Neural cell (in vitro differentiated cells): Measurements from ENCODE around the gene PHLDA1. TPM values are rescaled to one million over a fixed set of nuclear protein-coding genes. Genes with fewer than 3 reads are reported as not detected.

Source experiments
- H2AFZ ChIP-seq: fragments of 200-600, 300-800 bp; sonication (generic), shearing (Covaris generic); 2 replicates; pipeline ENCODE4 v1.6.0; 2014; ENCODE audit warnings: low read depth, mild to moderate bottlenecking, antibody characterized with exemption, low read length, moderate library complexity
- H3F3A ChIP-seq: fragments of 200-600 bp; shearing (Covaris generic); 2 replicates; pipeline ENCODE4 v1.6.1; 2016; ENCODE audit warnings: mild to moderate bottlenecking, moderate library complexity, mixed read lengths, antibody characterized with exemption, low read length; ENCODE audit not compliant: insufficient read depth, poor library complexity, severe bottlenecking
- H3K27ac ChIP-seq: fragments of 200-600, 300-800 bp; sonication (generic), shearing (Covaris generic); 2 replicates; pipeline ENCODE4 v1.5.1; 2014; ENCODE audit warnings: mild to moderate bottlenecking, low read length, moderate library complexity
- H3K27me3 ChIP-seq: fragments of 300-800, 200-600 bp; sonication (generic), shearing (Covaris generic); 2 replicates; pipeline ENCODE4 v1.6.0; 2014; ENCODE audit warnings: mild to moderate bottlenecking, low read depth, low read length, moderate library complexity; ENCODE audit not compliant: insufficient read depth
- H3K36me3 ChIP-seq: fragments of 300-800, 200-600 bp; sonication (generic), shearing (Covaris generic); 2 replicates; pipeline ENCODE4 v1.5.1; 2014; ENCODE audit warnings: mild to moderate bottlenecking, antibody characterized with exemption, low read length, moderate library complexity; ENCODE audit not compliant: insufficient read depth
- H3K4me2 ChIP-seq: fragments of 300-800, 200-600 bp; sonication (generic), shearing (Covaris generic); 2 replicates; pipeline ENCODE4 v1.6.0; 2014; ENCODE audit warnings: mild to moderate bottlenecking, low read length
- H3K4me3 ChIP-seq: fragments of 300-800, 200-600 bp; sonication (generic), shearing (Covaris generic); 2 replicates; pipeline ENCODE4 v1.5.1; 2014; ENCODE audit warnings: mild to moderate bottlenecking, low read length, moderate library complexity
- H3K79me2 ChIP-seq: fragments of 200-600 bp; shearing (Covaris generic); replicated peaks from 2 replicates; pipeline ENCODE4 v1.6.0; 2014; ENCODE audit warnings: mild to moderate bottlenecking, low read length, moderate library complexity; ENCODE audit not compliant: insufficient read depth
- H3K9ac ChIP-seq: fragments of 300-800, 200-600 bp; sonication (generic), shearing (Covaris generic); 2 replicates; pipeline ENCODE4 v1.6.1; 2016; ENCODE audit warnings: mild to moderate bottlenecking, low read length, mixed read lengths
- H3K9me2 ChIP-seq: fragments of 200-600 bp; shearing (Covaris generic); 2 replicates; pipeline ENCODE4 v1.6.1; 2016; ENCODE audit warnings: mild to moderate bottlenecking, low read length, mixed read lengths; ENCODE audit not compliant: insufficient read depth
- H3K9me3 ChIP-seq: fragments of 200-600, 300-800 bp; sonication (generic), shearing (Covaris generic); 2 replicates; pipeline ENCODE4 v1.6.1; 2016; ENCODE audit warnings: mild to moderate bottlenecking, mixed run types, low read length, moderate library complexity, mixed read lengths
- H4K20me1 ChIP-seq: fragments of 200-600 bp; shearing (Covaris generic); 2 replicates; pipeline ENCODE4 v1.6.1; 2016; ENCODE audit warnings: mild to moderate bottlenecking, mixed run types; ENCODE audit not compliant: insufficient read depth
- EP300 ChIP-seq: fragments of 450-650 bp; conservative IDR thresholded peaks from 2 replicates; pipeline ENCODE4 v1.6.1; 2014; ENCODE audit warnings: antibody characterized with exemption, mild to moderate bottlenecking, moderate library complexity; ENCODE audit not compliant: poor library complexity, severe bottlenecking
- EZH2 ChIP-seq: fragments of 200-600, 300-800 bp; shearing (Covaris generic), sonication (generic); IDR thresholded peaks from 2 replicates; pipeline ENCODE4 v1.6.1; 2014; ENCODE audit warnings: antibody characterized with exemption, low read length, borderline replicate concordance, mild to moderate bottlenecking; ENCODE audit not compliant: insufficient read depth, poor library complexity, severe bottlenecking
- MXI1 ChIP-seq: fragments of 450-650 bp; conservative IDR thresholded peaks from 2 replicates; pipeline ENCODE4 v1.6.1; 2014; ENCODE audit warnings: antibody characterized with exemption, mild to moderate bottlenecking; ENCODE audit not compliant: poor library complexity, severe bottlenecking
- POLR2AphosphoS5 ChIP-seq: IDR thresholded peaks from 2 replicates; pipeline ENCODE4 v1.6.1; 2012
- RAD21 ChIP-seq: fragments of 450-650 bp; conservative IDR thresholded peaks from 2 replicates; pipeline ENCODE4 v1.6.1; 2014; ENCODE audit warnings: antibody characterized with exemption, mild to moderate bottlenecking, moderate library complexity
- SMC3 ChIP-seq: fragments of 450-650 bp; conservative IDR thresholded peaks from 2 replicates; pipeline ENCODE4 v1.6.1; 2014; ENCODE audit warnings: antibody characterized with exemption, mild to moderate bottlenecking, moderate library complexity; ENCODE audit not compliant: poor library complexity
- TAF1 ChIP-seq: IDR thresholded peaks from 2 replicates; pipeline ENCODE4 v1.6.1; 2012; ENCODE audit warnings: low read depth
- polyA plus RNA-seq: library from polyadenylated mRNA; depleted of rRNA; stranded (reverse); fragments of >200 nt; gene quantifications from 2 replicates; pipeline ENCODE4 v1.2.3, GENCODE V29; 2014
- TF ChIP-seq, protein P1 (sequence below): IDR thresholded peaks from 2 replicates; pipeline ENCODE4 v1.6.1; 2012; ENCODE audit warnings: borderline replicate concordance
- TF ChIP-seq, protein P2 (sequence below): fragments of 450-650 bp; IDR thresholded peaks from 2 replicates; pipeline ENCODE4 v1.5.1; 2014; ENCODE audit warnings: antibody characterized with exemption, mild to moderate bottlenecking, moderate library complexity; ENCODE audit not compliant: poor library complexity, severe bottlenecking

PHLDA1 gene
- polyA plus RNA-seq, 1 donor from 2014 or later: 8.5 TPM

- Histone ChIP-seq H3K27ac (no peak overlapping the region), H3K36me3 (no peaks in the 10 kb centered on the region), H3K4me3 (no peak overlapping the region), H4K20me1 (no peaks in the 10 kb centered on the region), H3K9me2 (no peaks in the 10 kb centered on the region), H2AFZ (no peak overlapping the region), H3K9ac (no peak overlapping the region), H3K79me2 (no peaks in the 10 kb centered on the region), H3K4me2 (no peak overlapping the region), H3K9me3 (no peaks in the 10 kb centered on the region), H3F3A (no peaks in the 10 kb centered on the region), H3K27me3 (no peaks in the 10 kb centered on the region)
- TF ChIP-seq TAF1: no peak
- TF ChIP-seq POLR2AphosphoS5: no peak
- TF ChIP-seq, protein P1, sequence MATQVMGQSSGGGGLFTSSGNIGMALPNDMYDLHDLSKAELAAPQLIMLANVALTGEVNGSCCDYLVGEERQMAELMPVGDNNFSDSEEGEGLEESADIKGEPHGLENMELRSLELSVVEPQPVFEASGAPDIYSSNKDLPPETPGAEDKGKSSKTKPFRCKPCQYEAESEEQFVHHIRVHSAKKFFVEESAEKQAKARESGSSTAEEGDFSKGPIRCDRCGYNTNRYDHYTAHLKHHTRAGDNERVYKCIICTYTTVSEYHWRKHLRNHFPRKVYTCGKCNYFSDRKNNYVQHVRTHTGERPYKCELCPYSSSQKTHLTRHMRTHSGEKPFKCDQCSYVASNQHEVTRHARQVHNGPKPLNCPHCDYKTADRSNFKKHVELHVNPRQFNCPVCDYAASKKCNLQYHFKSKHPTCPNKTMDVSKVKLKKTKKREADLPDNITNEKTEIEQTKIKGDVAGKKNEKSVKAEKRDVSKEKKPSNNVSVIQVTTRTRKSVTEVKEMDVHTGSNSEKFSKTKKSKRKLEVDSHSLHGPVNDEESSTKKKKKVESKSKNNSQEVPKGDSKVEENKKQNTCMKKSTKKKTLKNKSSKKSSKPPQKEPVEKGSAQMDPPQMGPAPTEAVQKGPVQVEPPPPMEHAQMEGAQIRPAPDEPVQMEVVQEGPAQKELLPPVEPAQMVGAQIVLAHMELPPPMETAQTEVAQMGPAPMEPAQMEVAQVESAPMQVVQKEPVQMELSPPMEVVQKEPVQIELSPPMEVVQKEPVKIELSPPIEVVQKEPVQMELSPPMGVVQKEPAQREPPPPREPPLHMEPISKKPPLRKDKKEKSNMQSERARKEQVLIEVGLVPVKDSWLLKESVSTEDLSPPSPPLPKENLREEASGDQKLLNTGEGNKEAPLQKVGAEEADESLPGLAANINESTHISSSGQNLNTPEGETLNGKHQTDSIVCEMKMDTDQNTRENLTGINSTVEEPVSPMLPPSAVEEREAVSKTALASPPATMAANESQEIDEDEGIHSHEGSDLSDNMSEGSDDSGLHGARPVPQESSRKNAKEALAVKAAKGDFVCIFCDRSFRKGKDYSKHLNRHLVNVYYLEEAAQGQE: no peak
- TF ChIP-seq, protein P2, sequence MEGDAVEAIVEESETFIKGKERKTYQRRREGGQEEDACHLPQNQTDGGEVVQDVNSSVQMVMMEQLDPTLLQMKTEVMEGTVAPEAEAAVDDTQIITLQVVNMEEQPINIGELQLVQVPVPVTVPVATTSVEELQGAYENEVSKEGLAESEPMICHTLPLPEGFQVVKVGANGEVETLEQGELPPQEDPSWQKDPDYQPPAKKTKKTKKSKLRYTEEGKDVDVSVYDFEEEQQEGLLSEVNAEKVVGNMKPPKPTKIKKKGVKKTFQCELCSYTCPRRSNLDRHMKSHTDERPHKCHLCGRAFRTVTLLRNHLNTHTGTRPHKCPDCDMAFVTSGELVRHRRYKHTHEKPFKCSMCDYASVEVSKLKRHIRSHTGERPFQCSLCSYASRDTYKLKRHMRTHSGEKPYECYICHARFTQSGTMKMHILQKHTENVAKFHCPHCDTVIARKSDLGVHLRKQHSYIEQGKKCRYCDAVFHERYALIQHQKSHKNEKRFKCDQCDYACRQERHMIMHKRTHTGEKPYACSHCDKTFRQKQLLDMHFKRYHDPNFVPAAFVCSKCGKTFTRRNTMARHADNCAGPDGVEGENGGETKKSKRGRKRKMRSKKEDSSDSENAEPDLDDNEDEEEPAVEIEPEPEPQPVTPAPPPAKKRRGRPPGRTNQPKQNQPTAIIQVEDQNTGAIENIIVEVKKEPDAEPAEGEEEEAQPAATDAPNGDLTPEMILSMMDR: no peak
- no peak for TF ChIP-seq SMC3
- TF ChIP-seq MXI1: no peak
- TF ChIP-seq EP300: no peak
- no peak for TF ChIP-seq EZH2
Observed at GRCh38 chr12:76003355-76003638, 28.3 kb downstream of the PHLDA1 start.

DNA sequence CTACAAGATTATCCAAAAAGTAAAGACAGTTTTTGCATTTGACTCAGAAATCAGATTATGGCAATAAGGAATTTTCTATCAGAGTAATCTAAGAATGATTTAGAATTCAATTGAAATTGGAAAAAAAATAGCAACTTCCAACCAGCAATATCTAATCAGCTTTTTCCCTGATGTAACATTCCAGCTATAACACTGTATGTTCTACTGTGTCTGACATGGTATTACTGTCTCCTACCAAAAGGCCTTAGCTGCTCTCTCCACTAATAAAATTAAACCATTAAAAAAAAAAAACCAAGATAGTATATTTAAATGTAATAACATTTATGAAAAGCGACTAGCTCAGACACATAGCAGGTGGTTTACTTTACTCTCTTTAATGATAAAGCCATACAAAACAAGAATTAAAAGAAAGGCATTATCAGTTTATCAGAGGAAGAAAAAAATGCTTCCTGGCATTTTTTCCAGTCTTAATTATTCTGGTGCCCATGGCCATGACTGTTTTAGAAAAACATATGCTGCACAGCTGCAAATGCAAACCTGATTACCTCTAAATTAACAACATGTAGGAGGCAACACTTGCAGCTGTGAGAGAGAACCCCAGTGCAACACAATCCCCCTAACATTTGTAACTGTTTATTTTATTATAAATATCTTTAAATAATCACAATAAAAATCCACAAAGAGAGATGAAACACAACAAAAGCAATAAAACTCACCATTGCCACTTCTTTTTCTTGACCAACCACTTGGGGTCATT, 28.8 kb downstream of the PHLDA1 start:
- no peaks in the 10 kb centered on the region for H3K9me2 ChIP-seq
- no peak overlapping the region for H3K27ac ChIP-seq
- no peak for TF ChIP-seq EZH2
- TF ChIP-seq EP300: no peak
- TF ChIP-seq MXI1: no peak
- TF ChIP-seq, protein P1: no peak
- TF ChIP-seq, protein P2: no peak
- TF ChIP-seq SMC3: no peak
- TF ChIP-seq RAD21: no peak
- TF ChIP-seq TAF1: no peak
- TF ChIP-seq POLR2AphosphoS5: no peak
- H3K79me2 ChIP-seq: no peaks in the 10 kb centered on the region
- H3K36me3 ChIP-seq: no peaks in the 10 kb centered on the region
- H3K4me3 ChIP-seq: no peak overlapping the region
- no peaks in the 10 kb centered on the region for H3K9me3 ChIP-seq
- H2AFZ ChIP-seq: no peak overlapping the region
- H3K4me2 ChIP-seq: no peak overlapping the region
- no peaks in the 10 kb centered on the region for H4K20me1 ChIP-seq
- no peaks in the 10 kb centered on the region for H3F3A ChIP-seq
- no peak overlapping the region for H3K9ac ChIP-seq
- H3K27me3 ChIP-seq: no peaks in the 10 kb centered on the region
